ENCODE data around the gene STK32B.

Gene STK32B

DNA sequence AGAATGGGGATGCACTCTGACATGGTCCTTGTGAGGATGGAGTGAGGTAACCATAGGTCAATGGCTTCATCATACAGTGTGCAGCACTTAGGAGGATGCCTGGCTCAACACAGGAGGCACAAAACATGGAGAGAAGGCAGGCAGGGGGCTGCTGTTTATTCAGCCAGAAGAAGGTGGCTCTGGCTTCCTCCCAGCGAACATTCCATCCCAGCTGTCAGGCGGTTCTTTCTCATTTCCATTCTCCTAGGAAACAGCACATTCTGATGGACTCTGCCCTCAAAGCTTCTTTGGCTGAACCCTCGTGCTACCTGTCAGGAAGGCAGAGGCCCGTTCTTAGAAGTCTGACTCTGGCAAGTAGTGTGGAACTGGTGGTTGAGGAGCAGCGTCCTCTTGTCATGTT lies 18.6 kb downstream of the STK32B start:
- DNase-seq (ENCODE audit: low spot score) = no peak

DNA sequence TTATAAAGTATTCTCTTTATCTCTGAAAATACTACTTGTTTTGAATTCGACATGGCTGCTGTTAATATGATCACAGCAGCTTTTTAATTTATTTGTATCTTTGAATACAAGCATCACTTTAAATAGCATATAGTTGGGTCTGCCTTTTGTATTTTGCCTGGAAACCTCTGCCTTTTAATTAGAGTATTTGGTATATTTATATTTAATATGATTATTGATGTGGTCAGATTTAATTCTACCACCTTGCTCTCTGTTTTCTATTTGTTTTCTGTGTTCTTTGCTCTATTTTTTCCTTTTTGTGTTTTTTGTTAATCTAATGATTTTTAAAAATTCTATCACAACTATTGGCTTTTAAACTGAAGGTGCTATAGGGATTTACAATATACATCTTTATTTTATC lies 21.7 kb downstream of the STK32B start:
- no peak for DNase-seq (ENCODE audit: low spot score)

DNA sequence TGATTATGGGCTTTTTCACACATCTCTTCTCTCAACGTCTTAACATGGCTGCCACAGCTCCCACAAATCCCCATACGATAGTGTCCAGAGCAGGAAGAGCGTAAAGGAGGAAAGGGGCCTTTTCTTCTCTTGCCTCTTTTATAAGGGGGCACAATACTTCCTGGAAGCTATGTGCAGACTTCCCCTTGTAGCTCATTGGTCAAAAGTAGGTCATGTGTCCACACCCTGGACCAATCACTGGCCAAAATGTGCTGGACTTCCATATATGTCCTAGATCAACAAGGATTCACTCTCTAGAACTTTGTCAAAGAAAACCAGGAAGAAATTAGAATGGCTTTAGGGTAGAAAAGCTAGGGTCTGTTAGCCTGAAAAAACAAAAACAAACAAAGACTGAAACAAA lies 26.7 kb downstream of the STK32B start:
- no peak for DNase-seq (ENCODE audit: low spot score)

DNA sequence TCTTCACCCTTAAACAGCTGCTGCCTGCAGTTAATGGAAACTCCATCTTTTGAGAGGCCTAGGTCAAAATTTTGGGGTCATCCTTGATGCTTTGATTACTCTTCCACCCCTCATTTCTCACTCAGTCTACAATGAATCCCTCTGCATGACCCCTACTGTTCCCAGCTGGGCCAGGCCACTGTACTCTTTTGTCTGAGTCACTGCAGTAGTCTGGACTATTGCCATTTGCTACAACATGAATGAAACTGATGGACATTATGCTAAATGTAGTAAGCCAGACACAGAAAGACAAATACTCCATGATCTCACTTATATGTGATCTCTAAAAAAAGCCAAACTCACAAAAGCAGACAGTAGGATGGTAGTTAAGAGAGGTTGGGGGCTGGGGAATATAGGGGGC lies 28.3 kb downstream of the STK32B start:
- DNase-seq (ENCODE audit: low spot score) = no peak

DNA sequence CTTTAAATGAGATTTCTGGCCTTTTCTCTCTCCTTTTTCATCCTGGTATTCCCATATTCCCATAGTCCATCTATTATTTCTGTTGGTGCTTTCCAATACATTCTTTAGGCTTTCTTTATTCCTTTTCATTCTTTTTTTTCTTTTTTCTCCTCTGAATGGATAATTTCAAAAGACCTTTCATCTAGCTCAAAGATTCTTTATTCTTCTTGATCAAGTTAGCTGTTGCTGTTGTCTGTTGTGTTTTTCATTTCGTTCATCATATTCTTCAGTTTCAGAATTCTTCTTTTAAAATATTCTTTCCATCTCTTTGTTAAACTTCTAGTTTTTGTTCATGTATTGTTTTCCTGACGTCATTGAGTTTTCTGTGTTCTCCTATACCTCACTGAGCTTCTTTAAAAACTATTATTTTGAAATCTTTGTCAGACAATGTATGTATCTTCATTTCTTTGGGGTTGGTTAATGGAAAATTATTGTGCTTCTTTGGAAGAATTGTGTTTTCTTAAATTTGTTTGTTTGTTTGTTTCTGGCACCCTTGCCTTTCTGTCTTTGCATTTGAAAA lies 30.2 kb downstream of the STK32B start:
- DNase-seq (ENCODE audit: low spot score) = no peak

DNA sequence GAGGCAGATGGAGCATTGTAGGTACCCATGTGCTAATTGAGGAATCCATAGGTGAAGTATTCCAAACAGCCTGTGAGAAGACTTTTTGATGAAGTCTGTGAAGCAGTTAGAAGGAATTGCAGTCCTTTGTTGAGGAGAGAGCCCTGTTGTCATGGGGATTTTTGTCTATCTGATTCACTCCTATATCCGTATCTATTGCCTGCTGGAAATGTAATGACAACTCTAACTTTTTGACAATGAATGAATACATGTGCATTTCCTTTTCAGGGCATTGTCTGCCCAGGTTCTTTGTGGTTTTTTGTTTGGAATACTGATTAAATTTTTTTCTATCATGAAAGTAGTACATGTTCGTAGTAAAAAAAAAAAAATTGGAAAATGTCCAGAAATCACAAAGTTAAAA lies 31.1 kb downstream of the STK32B start:
- no peak for DNase-seq (ENCODE audit: low spot score)

DNA sequence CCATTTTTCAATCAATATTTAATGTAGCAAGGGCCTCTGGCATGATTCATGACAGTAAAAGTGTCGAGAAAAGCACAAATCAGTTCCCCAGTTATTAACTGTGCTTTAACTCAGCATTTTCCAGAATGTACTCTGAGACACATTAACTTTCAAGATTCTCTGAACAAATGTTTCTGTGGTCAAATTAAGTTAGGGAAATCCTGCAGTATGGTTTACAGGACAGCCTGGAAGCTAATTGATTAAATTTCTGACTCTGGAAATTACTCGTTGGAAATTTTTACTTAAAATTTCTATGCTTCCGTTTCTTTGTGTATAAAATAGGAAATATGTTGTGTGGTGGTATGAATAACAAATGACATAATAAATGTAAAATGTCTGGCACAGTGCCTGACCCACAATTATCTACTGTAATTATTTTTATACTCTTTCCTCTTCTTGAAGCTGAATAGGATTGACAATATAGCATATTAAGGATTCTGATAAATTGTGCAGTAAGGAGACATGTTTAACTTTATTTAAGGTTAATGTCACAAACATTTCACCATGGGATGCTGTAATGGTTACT lies 33.7 kb downstream of the STK32B start:
- no peak for DNase-seq (ENCODE audit: low spot score)

DNA sequence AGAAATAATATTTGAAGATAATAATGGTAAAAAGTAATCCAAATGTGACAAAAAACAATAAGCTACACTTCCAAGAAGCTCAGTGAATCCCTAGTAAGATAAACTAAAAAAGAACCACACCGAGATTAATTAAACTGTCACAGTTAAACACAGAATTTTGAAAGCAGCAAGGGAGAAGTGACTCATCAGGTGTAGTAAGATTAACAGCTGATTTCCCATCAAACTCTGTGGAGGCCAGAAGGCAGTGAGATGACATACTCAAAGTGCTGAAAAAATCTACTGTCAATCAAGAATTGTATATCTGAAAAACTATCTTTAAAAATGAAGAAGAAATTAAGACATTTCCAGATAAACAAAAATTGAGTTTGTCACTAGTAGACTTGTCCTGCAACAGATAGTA lies 35.3 kb downstream of the STK32B start:
- no peak for DNase-seq (ENCODE audit: low spot score)

DNA sequence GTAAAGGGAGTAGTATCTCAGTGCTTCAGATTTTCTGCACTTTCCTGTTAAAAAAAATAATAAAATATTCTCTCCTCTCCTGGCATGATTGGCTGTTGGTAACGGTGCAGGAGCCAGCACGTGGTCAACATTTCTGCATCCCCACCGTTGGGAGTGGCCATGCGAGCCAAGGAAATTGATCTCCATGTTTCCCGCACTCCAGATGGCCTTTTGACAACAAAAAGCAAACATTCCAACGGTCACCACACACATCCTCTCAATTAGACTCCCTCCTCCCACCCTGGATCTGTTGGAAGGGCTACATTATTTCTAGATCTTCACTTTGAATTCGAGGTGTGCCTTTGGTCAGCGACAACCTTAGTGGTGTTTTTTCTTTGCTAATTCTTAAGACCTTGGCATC lies 45.0 kb downstream of the STK32B start:
- DNase-seq (ENCODE audit: low spot score) = no peak

DNA sequence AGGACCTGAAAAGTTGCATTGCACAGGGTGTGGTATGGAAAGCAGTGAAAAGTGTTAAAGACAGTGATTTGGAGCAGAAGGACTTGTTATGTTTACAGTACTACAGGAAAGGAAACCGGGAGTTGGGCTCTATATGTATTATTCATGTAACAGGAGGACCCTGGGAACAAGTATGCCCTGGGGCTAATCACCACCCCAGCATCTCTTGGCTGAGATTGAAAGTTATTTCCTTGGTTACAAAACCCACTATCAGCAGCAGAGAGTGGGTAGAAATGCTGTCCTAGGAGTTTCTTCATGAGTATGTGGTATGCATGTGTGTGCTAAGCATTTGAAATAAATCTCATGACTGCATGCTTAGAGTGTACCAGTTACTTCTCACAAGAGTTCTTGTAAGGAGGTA lies 46.9 kb downstream of the STK32B start:
- DNase-seq (ENCODE audit: low spot score) = no peak

DNA sequence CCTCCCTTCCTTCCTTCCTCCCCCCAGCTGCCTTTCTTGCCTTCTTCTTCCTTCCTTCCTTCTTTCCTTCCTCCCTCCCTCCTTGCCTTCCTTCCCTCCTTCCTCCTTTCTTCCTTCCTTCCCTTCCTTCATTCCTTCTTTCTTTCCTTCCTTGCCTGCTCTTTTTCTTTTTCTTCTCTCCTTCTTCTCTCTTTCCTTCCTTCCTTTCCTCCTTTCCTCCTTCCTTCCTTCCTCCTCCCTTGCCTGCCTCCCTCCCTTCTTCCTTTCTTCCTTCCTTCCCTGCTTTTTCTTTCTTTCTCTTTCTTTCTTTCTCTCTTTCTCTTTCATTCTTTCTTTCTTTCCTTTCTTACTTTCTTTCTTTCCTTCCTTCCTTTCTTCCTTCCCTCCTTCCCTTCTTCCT lies 49.1 kb downstream of the STK32B start:
- DNase-seq (ENCODE audit: low spot score) = no peak

DNA sequence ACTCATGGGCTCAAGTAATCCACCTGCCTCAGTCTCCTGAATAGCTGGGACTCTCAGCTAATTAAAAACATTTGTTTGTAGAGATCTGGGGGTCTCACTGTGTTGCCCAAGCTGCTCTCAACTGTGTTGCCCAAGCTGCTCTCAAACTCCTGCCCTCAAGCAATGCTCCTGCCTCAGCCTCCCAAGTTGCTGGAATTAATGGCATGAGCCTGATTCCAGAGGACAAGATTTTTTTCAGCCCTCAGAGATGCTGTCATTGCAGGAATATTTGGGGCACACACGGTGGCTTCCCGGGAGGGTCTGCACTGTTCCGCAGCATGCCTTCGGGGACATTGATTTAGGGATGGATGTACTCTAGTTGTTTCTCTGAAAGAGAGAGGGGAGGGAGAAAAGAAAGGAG lies 49.7 kb downstream of the STK32B start:
- DNase-seq (ENCODE audit: low spot score) = no peak

DNA sequence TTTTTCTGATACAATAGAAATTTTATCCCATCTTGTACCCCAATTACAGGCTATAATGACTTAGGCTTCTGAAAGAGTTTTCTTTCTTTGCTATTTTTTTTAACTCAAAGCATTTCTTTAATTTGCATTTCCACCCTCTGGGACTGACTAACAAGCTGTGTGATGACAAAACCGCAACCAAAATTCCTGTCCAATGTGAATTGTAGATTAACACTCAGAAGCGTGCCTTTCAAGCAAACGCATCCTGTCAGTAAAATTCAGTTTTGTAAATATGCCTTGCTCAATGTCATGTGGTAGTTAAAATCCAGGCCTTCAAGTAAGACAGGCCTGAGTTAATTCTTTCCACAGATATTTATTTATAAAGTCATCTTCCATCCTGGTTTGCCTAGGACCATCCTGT lies 50.3 kb downstream of the STK32B start:
- DNase-seq (ENCODE audit: low spot score) = no peak

DNA sequence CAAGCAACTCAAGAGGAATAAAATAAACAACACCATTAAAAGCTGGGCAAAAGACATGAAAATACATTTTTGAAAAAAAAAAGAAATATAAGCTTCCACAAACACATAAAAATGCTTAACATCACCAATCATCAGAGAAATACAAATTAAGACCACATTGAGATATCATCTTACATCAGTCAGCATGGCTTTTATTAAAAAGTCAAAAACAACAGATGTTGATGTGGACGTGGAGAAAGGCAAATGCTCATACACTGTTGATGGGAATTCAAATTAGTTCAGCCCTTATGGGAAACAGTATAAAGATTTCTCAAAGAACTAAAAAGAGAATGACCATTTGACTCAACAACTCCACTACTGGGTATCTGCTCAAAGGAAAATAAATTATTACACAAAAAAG lies 59.6 kb downstream of the STK32B start:
- no peak for DNase-seq (ENCODE audit: low spot score)

DNA sequence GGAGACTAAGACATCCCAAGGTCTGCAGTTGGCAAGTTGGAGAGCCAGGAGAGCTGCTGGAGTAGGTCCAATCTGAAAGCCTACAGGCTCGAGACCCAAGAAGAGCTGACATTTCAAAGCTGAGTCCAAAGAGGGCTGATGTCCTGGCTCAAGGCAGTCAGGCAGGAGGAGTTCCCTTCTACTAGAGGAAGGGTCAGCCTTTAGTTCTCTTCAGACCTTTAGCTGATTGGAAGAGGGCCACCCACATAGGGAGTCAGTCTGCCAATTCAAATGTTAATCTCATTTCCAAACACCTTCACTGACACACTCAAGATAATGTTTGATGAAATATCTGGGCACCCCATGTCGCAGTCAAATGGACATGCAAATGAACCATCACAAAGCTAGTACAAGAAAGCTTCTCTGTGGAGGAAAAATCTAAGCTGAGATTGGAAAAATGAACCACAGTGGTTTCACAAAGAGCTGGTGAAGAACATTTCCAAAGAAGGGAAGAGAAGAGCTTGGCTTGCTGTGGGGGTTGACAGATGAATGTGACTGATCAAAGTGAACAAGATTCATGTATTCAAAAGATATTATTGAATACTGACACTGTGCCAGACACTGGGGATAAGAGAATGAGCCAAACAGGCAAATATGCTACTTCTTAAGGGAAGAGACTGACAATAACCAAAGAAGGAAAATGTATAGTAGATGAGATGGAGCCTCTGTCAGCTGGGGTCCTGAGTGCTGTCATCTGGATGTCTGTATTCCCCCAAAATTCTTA lies 61.2 kb downstream of the STK32B start:
- no peak for DNase-seq (ENCODE audit: low spot score)

DNA sequence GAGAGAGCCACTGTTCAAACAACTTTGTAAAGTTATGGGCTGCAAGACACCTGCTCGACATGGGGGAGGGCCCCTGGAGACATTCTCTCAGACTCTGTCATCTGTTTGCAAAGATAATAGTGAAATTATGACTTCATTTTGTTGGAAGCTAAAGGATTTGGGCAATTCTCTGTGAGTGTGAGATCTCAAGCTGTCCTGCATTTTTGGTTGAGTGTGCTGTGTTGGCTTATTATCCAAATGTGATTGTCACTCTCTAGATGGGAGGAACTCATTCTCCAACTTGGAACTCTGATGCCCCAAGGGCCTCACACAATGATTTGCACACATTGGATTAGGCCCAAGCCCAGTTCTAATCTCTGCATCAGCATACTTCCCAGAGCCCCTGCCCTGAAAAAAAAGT lies 63.7 kb downstream of the STK32B start:
- DNase-seq (ENCODE audit: low spot score) = no peak

DNA sequence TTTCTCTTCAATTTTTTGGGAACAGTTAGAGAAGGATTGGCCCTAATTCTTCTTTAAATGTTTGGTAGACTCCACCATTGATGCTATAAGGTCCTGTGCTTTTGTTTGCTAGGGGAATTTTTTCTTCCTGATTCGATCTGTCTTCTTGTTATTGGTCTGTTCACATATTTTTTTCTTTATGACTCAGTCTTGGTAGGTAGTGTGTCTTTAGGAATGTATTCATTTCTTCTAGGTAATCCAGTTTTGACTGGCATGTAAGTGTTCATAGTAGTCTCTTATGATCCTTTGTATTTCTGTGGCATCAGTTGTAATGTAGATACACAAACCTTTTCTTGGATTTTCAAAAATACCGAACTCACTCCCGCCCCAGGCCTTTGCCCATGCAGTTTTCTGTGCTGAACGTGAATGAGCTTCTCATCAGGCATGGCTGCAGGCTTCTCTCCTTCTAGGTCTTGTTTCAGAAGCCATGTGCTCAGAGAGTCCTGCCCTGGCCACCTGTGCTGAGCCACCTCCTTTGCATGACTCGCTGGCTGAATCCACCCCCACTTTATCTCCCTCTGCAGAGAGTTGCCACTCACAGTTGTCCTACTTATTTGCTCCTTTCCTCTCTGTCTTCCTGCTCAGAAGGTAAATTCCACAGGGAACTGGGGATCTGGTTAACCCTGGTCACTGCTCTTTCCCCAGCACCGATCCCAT lies 67.0 kb downstream of the STK32B start:
- DNase-seq (ENCODE audit: low spot score) = no peak

DNA sequence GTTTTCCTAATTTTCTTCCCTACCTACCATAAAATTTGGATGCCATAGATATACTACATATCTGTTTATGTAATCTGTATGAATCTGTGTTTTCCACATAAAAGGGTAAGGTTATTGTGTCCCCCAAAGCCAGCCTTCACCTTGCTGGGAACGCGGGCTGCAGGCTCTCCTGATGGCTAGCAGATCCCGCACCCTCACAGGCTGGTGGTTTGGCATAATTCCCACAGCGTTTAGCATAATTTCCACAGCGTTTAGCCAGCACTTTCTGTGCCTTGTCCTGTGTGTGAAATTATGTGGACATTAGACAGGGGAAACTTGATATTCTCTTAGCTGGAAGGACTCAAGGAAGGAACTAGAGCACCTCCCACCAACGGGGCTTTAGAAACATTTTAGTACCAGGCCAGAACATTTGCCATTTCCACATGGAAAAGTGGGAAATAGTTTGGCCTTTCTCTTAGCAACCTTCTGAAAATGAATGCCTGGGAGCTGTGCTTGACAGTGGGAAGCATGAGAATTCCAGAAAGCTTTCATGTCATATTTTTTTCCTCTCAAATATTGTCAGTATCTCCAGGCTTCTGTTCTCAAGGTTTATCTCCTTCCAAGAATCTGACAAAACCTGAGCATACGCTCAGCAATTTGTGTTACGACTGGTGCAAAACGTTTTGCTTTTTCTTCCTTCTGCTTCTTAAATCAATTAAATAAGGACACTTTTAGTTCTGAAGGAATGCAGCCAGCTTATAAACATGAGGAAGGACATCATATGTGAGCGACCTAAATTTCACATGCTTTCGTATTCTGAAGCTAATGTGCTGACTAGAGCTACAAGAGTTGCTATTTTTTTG lies 67.9 kb downstream of the STK32B start:
- DNase-seq (ENCODE audit: low spot score) = no peak

DNA sequence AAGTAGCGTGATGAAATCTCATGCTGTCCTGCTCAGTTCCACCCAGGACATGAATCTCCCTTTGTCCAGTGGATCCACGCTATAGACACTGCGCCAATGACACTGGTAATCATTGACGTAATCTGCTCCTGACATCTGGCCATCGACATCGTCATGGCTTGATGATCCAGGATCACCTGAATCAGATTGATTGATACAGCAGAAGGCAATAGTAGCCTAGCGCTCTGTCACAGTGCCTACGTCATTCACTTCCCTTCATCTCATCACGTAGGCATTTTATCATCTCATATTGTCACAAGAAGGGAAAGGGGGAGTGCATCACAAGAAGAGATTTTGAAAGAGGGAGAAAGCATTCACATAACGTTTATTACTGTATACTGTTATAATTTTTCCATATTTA lies 68.8 kb downstream of the STK32B start:
- DNase-seq (ENCODE audit: low spot score) = no peak

DNA sequence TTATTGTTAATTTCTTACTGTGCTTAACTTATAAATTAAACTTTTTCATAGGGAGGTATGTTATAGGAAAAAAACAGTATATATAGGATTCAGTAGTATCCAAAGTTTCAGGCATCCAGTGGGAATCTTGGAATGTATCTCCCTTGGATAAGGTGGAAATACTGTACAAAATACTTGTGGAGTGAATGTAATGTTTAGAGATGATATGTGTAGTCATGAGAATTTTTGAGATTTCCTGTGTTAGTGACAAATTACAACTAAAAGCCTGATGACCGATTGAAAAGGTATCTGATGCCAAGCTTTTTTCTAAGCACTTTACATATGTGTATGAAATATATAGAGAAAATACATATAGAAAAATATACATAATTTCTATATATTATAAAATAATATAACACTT lies 69.2 kb downstream of the STK32B start:
- DNase-seq (ENCODE audit: low spot score) = no peak

DNA sequence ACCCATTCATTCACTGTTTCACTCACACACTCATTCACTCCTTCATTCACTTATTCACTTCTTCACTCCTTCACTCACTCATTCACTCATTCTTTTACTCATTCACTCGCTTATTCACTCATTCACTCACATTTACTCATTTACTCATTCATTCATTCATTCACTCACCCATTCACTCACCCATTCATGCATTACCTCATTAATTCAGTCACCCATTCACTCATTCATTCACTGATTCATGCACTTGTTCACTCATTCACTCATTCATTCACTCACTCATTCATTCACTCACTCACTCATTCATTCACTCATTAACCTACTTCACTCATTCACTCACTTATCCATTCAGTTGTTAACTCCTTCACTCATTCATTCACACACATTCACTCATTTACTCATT lies 70.8 kb downstream of the STK32B start:
- no peak for DNase-seq (ENCODE audit: low spot score)

DNA sequence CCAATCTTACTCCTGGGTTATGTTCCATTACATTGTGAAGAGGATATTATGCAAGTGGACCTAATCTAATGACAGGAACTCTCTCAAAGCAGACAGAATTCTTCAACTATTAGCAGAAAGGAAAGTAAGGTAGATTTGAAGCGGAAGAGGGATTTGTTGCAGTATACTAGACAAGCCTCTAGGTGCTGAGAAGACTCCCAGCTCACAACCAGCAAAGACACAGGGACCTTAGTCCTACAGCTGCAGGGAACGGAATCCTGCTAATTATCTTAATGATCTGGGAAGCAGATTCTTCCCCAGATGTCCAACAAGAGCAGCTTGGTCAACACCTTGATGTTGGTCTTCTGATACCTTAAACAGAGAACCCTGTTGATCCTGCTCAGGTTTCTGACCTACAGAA lies 73.6 kb downstream of the STK32B start:
- DNase-seq (ENCODE audit: low spot score) = no peak

Measured in cerebellar cortex (tissue), 1 donor.